GM19099 (cell line): ENCODE measurements around the gene FAM234B.

Experiments used
- POLR2A ChIP-seq: IDR thresholded peaks from 3 replicates; pipeline ENCODE4 v1.6.1; 2011; ENCODE audit warnings: low read depth; ENCODE audit not compliant: insufficient read length; ENCODE audit errors: extremely low read depth

The FAM234B gene

GRCh38 chr12:13105781-13106180 is 61.6 kb downstream of the FAM234B start:
- no peak for TF ChIP-seq POLR2A

DNA sequence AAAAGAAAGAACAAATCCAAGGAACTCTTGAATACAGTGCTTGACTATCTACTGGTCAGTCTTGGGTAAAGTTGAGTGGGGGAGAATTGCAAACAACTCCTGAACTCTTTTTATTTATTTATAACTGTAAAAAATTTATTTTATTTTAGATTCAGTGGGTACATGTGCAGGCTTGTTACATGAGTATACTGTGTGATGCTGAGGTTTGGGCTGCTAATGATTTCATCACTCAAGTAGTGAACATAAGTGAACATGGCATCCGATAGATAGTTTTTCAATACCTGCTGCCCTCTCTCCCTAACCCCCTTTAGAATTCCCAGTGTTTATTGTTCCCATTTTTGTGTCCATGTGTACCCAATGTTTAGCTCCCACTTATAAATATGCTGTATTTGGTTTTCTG is 62.5 kb downstream of the FAM234B start:
- TF ChIP-seq POLR2A = no peak

- no peak for TF ChIP-seq POLR2A
Observed at GRCh38 chr12:13112968-13113367, 68.8 kb downstream of the FAM234B start.

- no peak for TF ChIP-seq POLR2A
Observed at GRCh38 chr12:13114251-13115052, 70.3 kb downstream of the FAM234B start.

DNA sequence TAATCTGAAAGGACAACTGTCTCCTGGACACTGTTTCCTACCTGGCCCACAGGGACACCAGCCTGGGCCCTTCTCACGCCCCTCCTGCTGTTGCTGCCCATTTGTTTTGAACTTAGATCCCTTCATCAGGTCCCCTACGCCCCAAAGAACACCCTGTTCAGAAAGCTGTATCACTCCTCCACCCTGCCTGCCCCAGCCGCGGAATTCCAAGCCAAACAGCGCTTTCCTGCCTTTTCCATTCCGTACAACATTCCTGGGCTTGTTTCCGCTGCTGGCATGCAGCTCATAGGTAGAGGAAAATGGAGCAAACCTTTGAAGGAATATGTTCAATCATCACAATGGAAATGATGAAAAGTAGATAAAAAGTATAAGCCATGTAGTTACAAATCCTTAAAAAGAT is 72.1 kb downstream of the FAM234B start:
- TF ChIP-seq POLR2A = no peak

DNA sequence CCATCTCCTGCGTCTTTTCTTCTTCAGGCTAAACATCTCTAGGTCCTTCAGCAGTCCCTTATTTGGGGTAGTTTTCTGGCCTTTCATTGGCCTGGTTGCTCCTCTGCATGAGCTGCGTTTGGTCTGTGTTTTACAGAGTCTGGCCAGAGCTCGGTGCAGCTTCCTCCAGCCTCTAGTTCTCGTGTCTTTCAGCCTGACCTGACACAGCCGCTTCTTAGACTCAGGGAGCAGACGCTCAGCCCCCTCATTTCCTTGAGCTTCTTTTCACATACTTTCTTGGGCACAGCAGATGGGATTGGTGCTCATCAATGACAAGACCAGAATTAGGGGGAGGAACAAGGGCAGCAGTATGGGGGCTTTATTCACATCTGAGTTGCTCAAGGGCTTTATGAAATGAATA is 72.8 kb downstream of the FAM234B start:
- no peak for TF ChIP-seq POLR2A

DNA sequence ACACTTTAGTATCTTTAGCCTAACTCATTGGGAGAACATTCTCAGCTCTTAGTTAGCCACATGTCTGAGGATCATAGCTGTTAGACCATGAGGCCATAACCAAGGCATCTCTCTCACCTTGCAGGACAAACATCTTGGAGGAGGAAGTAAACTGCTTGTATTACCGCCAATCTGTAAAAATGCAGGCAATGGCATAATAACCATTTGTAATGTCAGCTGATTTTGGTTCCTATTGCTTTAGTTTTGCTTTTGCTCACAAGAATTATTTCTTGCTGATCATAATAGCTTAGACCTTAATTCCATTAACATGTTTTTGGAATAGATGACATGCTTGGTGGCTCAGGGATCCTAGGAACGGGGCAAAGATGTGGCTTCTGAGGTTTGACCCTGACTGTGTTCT is 75.6 kb downstream of the FAM234B start:
- TF ChIP-seq POLR2A = no peak

GRCh38 chr12:13120413-13120812 is 76.2 kb downstream of the FAM234B start:
- TF ChIP-seq POLR2A = no peak

DNA sequence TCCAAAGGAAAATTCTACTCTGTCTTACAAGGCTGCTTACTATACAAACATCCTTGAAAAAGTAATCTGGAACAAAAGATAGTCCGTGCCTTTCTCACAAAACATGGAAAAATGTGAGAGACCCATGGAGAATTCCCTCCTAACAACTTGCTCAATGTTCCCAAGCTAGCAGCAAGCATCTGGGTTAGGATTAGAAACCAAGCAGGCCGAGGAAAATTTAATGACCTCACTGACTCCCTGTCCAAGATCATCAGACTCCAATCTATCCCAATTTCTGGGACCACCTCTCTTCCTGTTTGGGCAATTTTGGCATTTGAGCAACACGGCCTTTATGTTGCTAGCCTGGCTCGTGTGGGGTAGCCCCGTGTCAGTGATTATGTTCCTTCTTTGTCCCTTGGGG is 77.4 kb downstream of the FAM234B start:
- TF ChIP-seq POLR2A = no peak

GRCh38 chr12:13124656-13125505 is 80.7 kb downstream of the FAM234B start:
- no peak for TF ChIP-seq POLR2A

DNA sequence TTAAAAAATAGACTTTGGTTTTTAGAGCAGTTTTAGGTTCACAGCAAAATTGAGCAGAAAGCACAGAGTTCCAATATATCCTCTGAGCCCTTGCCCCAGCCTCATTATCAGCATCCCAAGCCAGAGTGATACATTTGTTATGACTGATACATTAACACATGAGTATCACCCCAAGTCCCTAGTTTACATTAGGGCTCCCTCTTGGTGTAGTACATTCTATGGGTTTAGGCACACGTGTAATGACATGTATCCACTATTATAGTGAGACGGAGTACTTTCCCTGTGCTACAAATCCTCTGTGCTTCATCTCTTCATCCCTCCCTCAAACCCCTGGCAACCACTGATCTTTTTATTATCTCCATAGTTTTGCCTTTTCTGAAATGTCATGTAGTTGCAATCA is 81.8 kb downstream of the FAM234B start:
- TF ChIP-seq POLR2A = no peak

DNA sequence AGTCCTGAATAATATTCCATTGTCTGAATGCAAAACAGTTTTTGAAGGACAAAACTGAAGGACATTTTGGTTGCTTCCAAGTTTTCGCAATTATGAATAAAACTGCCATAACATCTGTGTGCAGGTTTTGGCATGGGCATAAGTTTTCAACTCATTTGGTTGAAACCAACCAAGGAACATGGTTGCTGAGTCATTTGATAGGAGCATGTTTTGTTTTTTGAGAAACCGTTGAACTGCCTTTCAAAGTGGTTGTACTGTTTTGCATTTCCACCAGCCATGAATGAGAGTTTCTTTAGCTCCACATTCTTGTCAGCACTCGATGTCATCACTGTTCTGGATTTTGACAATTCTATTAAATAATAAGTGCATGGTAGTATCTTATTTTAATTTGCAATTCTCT is 82.3 kb downstream of the FAM234B start:
- TF ChIP-seq POLR2A = no peak

DNA sequence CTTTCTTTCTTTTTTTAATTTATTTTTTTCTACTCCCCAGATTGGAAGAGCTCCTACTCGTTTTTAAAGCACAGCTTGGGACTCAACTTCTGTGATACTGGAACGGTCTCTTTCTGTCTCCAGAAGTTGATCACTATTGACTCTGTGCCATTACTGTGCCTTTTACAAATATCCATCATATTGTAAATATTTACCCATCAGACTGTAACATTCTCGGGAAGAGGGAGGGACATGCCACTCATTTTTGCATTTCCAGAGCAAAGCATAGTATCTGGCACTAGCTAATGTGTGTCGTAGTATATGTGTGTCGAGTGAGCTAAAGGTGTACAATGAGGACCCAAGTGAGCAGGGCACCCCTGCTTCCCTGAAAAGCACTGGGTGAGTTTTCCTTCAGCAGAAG is 83.3 kb downstream of the FAM234B start:
- no peak for TF ChIP-seq POLR2A

DNA sequence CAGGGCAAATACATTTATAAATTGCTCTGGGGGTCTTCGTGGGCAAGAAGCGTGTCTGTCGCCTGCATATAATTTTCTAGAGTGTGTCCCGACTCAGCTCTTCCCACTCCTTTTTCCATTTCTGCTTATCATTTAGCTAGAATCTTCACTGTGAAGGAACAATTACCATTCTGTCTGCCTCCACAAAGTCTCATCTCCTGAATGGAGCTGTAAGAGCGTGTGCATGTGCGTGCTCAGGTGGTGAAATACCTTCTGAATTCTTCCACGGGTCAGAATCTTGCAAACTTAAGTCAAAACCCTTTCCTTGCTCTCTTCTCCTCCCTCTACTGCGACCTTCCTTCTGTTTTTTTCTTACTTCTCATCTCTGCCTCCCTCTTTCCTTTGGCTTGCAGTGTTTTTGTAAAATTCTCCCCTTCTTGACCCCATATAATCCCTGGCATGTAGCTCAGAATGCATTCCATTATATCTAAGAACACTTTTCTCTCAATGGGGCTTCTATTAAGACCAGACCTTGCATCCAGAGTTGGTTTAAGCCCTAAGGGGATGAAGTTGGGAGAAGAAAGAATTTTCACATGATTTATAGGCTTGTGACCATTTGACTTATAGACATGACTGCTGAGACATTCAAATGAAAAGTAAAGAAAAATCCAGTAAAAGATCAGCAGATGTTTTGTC is 84.2 kb downstream of the FAM234B start:
- no peak for TF ChIP-seq POLR2A

DNA sequence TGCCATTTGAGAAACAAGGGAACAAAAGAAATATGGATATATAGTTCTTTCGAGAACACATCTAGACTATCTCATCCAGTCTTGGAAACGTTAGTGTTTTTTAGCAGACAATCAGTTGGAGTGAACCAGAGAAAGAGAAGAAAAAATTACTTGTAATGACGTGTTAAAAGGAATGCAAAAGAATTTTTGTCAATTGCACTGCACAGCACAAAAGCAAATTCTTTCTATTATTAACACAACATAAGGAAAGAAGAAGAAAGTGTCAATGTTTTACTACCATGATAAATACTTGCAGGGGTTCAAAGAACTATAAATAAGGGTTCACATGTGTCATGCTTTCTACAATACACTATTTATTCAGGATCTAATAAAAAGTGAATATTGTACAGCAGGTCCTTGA is 86.8 kb downstream of the FAM234B start:
- TF ChIP-seq POLR2A = no peak
